Measurements from ENCODE around the gene MRNIP. TPM values are rescaled to one million over a fixed set of nuclear protein-coding genes. Genes with fewer than 3 reads are reported as not detected.

The MRNIP gene
- polyA plus RNA-seq, 2 of the 4 experiments (the other 2 are of a cell fraction): 21.4 to 29.7 TPM

DNA sequence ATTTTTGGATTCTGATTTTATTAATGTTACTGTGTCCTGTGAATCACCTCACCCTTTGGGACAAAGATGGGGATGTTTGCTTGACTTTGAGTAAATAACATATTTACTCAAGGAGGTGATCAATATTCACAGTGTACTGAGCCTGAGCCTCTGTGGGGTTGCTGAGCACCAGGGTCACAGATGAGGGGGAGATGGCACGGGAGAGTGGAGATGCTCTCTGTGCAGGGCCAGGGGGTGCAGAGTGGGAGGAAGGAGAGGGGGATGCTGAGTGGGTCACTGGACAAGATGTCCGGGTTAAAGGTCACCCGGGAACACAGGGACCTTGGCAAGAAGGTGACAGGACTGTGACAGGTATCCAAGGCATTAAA, 33.9 kb downstream of the MRNIP start:
- ATAC-seq (no peak), FAIRE-seq (no peak), DNase-seq (ENCODE audit: low read depth in 1 of 2, low spot score in 1 of 2) (no peak)
- peak overlapping the region; percentile 81 for H3K4me3 ChIP-seq
- peak overlapping the region in 1 of 2 experiments; percentile 98; a peak in 3 of 6 replicates for H3K27ac ChIP-seq
- H3K4me1 ChIP-seq: peaks cover 78% of the 10 kb centered on the region
- peak; percentile 79; the same call in 1 of the 2 replicates for TF ChIP-seq HOXA7 (CRISPR knock-in tag; IDR thresholded peaks at IDR 0.05)
- TF ChIP-seq FOSB (CRISPR knock-in tag; IDR thresholded peaks at IDR 0.05): peak; percentile 82
- no peak for TF ChIP-seq KDM5A (IDR thresholded peaks at IDR 0.05)
- TF ChIP-seq TFCP2L1 (CRISPR knock-in tag; IDR thresholded peaks at IDR 0.05): peak; percentile 17; the same call in 1 of the 2 replicates
- no peak for TF ChIP-seq SMC3 (IDR thresholded peaks at IDR 0.05)
- no peak for TF ChIP-seq POLR2A (IDR thresholded peaks at IDR 0.05; ENCODE audit: low read length)
- 0 out of 2 replicates have a peak, but pooled peaks have one; percentile 20 for TF ChIP-seq RARB (CRISPR knock-in tag; IDR thresholded peaks at IDR 0.05)
- POLR2A ChIA-PET: interaction anchor here (1.0 to 1.3 kb wide), 2 partner anchors 11 to 13 kb away, joined by 3 read pairs; no protein-coding TSS in a partner anchor
- 53% methylated on average over 3 of the region's 3 CpGs for WGBS (ENCODE audit: missing lambda C conversion rate)
- H3K4me2 ChIP-seq: peak overlapping the region; percentile 96
- CTCF ChIA-PET: interaction anchor here (1.0 to 11.6 kb wide), 4 partner anchors 11 to 23 kb away, joined by 3 to 86 read pairs (median 4); no protein-coding TSS in a partner anchor
- no peaks in the 10 kb centered on the region for H3K9me3 ChIP-seq

DNA sequence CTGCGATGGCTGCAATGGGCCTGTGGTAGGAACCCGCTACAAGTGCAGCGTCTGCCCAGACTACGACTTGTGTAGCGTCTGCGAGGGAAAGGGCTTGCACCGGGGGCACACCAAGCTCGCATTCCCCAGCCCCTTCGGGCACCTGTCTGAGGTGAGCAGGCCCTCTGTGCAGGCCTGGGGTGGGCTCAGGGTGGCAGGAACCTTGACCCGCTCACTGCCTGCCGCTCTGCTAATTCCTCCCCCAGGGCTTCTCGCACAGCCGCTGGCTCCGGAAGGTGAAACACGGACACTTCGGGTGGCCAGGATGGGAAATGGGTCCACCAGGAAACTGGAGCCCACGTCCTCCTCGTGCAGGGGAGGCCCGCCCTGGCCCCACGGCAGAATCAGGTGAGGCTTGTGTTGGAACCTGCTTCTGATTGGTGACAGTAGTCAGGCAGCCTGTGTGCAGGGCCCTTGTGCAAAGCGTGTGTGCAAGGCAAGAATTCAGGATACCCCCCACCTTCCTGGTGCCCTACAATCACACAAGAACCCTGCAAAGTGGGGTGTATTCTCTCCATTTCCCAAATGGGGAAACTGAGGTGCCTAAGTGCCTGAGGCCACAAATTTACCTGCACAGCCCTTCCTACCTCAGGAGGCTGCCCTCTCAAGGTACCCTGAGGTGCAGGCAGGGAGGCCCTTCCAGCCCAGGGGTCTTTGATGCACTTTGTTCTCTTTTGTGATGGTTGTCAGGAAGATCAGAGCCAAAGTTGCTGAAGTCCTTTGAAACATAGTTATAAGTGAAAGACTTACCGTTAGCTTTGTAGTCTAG, 34.5 kb downstream of the MRNIP start:
- ChIA-PET POLR2A (interaction anchor here (1.3 kb wide), 1 partner anchor 13 kb away, joined by 3 read pairs; no protein-coding TSS in a partner anchor), CTCF (interaction anchor here (1.0 to 11.6 kb wide), 3 partner anchors 14 to 23 kb away, joined by 3 to 86 read pairs (median 4); no protein-coding TSS in a partner anchor)
- DNase-seq (ENCODE audit: low read depth in 1 of 2, low spot score in 1 of 2): no peak
- peak overlapping the region; percentile 81 for H3K4me3 ChIP-seq
- no peak for FAIRE-seq
- H3K27ac ChIP-seq: peak overlapping the region in 1 of 2 experiments; percentile 98; a peak in 4 of 6 replicates
- H3K4me2 ChIP-seq: peak overlapping the region; percentile 96
- WGBS (ENCODE audit: missing lambda C conversion rate): 61% methylated on average over 11 of the region's 22 CpGs
- no peaks in the 10 kb centered on the region for H3K9me3 ChIP-seq
- peaks cover 78% of the 10 kb centered on the region for H3K4me1 ChIP-seq
- TF ChIP-seq MYC (IDR thresholded peaks at IDR 0.05; ENCODE audit: borderline replicate concordance, low read length) (no peak), POLR2A (IDR thresholded peaks at IDR 0.05; ENCODE audit: low read length) (0 out of 2 replicates have a peak, but pooled peaks have one; percentile 15), JUNB (IDR thresholded peaks at IDR 0.05) (no peak), FOSB (CRISPR knock-in tag; IDR thresholded peaks at IDR 0.05) (no peak), NR3C1 (IDR thresholded peaks at IDR 0.05) (no peak), HOXA7 (CRISPR knock-in tag; IDR thresholded peaks at IDR 0.05) (peak; percentile 3; the same call in 1 of the 2 replicates), ZSCAN20 (CRISPR knock-in tag; IDR thresholded peaks at IDR 0.05) (no peak), JUN (IDR thresholded peaks at IDR 0.05) (0 out of 5 replicates have a peak, but pooled peaks of 1 of the 2 experiments have one; percentile 14), RARB (CRISPR knock-in tag; IDR thresholded peaks at IDR 0.05) (no peak), HEYL (CRISPR knock-in tag; IDR thresholded peaks at IDR 0.05) (no peak)
- TF ChIP-seq, protein P1, sequence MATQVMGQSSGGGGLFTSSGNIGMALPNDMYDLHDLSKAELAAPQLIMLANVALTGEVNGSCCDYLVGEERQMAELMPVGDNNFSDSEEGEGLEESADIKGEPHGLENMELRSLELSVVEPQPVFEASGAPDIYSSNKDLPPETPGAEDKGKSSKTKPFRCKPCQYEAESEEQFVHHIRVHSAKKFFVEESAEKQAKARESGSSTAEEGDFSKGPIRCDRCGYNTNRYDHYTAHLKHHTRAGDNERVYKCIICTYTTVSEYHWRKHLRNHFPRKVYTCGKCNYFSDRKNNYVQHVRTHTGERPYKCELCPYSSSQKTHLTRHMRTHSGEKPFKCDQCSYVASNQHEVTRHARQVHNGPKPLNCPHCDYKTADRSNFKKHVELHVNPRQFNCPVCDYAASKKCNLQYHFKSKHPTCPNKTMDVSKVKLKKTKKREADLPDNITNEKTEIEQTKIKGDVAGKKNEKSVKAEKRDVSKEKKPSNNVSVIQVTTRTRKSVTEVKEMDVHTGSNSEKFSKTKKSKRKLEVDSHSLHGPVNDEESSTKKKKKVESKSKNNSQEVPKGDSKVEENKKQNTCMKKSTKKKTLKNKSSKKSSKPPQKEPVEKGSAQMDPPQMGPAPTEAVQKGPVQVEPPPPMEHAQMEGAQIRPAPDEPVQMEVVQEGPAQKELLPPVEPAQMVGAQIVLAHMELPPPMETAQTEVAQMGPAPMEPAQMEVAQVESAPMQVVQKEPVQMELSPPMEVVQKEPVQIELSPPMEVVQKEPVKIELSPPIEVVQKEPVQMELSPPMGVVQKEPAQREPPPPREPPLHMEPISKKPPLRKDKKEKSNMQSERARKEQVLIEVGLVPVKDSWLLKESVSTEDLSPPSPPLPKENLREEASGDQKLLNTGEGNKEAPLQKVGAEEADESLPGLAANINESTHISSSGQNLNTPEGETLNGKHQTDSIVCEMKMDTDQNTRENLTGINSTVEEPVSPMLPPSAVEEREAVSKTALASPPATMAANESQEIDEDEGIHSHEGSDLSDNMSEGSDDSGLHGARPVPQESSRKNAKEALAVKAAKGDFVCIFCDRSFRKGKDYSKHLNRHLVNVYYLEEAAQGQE (IDR thresholded peaks at IDR 0.05): no peak
- TF ChIP-seq, protein P2, sequence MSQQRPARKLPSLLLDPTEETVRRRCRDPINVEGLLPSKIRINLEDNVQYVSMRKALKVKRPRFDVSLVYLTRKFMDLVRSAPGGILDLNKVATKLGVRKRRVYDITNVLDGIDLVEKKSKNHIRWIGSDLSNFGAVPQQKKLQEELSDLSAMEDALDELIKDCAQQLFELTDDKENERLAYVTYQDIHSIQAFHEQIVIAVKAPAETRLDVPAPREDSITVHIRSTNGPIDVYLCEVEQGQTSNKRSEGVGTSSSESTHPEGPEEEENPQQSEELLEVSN (IDR thresholded peaks at IDR 0.05; ENCODE audit: borderline replicate concordance, low read depth): no peak
- no peak for ATAC-seq

DNA sequence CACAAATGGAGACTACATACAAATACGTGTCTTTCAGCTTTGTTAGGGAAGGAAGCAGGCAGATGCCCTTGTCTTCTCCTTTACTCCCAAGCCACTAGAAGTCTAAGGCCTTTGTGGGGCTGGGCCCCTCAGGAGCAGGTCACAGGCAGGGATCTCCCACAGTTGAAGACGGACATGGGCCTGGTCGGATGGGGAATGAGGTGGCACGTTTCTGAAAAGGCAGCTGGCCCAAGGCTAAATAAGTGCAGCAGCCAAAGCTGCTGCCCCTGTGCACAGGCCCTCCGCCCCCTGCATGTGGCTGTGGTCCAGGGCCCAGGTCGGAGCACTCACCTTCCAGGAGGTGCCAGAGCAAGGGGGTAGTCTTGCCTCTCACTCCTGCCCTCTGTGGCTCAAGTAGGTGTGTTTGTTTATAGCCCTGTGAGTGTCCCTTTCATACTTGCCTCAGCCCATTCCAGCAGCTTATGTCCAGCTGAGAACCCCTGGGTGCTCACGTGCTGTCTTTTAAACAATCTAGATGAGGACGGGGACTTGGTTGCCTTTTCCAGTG, 36.1 kb downstream of the MRNIP start:
- H3K4me1 ChIP-seq: peaks cover 79% of the 10 kb centered on the region
- DNase-seq (ENCODE audit: low read depth in 1 of 2, low spot score in 1 of 2) (no peak), FAIRE-seq (no peak), ATAC-seq (no peak)
- peak overlapping the region; percentile 95 to 98 for H3K27ac ChIP-seq
- peak overlapping the region; percentile 96 for H3K4me2 ChIP-seq
- ChIA-PET POLR2A (interaction anchor here (0.6 to 1.3 kb wide), 5 partner anchors 8 to 262 kb away, joined by 3 to 6 read pairs (median 4); no protein-coding TSS in a partner anchor), CTCF (interaction anchor here (1.4 to 4.8 kb wide), 4 partner anchors 10 to 86 kb away, joined by 5 to 27 read pairs (median 6); partner anchors contain the start of gene TBC1D9B)
- H3K4me3 ChIP-seq: peak overlapping the region; percentile 81
- TF ChIP-seq CHD2 (IDR thresholded peaks at IDR 0.05; ENCODE audit: low read length, partially characterized antibody) (peak; percentile 14), FOSB (CRISPR knock-in tag; IDR thresholded peaks at IDR 0.05) (peak; percentile 5; the same call in 1 of the 2 replicates), MYC (IDR thresholded peaks at IDR 0.05; ENCODE audit: borderline replicate concordance, low read length) (no peak), ESRRA (IDR thresholded peaks at IDR 0.05; ENCODE audit: borderline replicate concordance, low read length) (no peak), POLR2AphosphoS2 (conservative IDR thresholded peaks at IDR 0.05; ENCODE audit: low read length) (peak; percentile 92), CEBPB (IDR thresholded peaks at IDR 0.05) (no peak), FOXS1 (CRISPR knock-in tag; IDR thresholded peaks at IDR 0.05) (no peak), JUN (IDR thresholded peaks at IDR 0.05) (peak in 1 of 2 experiments; percentile 29; a peak in 3 of 5 replicates), POLR2A (IDR thresholded peaks at IDR 0.05; ENCODE audit: low read length) (0 out of 2 replicates have a peak, but pooled peaks have one; percentile 21)
- TF ChIP-seq, protein P3, sequence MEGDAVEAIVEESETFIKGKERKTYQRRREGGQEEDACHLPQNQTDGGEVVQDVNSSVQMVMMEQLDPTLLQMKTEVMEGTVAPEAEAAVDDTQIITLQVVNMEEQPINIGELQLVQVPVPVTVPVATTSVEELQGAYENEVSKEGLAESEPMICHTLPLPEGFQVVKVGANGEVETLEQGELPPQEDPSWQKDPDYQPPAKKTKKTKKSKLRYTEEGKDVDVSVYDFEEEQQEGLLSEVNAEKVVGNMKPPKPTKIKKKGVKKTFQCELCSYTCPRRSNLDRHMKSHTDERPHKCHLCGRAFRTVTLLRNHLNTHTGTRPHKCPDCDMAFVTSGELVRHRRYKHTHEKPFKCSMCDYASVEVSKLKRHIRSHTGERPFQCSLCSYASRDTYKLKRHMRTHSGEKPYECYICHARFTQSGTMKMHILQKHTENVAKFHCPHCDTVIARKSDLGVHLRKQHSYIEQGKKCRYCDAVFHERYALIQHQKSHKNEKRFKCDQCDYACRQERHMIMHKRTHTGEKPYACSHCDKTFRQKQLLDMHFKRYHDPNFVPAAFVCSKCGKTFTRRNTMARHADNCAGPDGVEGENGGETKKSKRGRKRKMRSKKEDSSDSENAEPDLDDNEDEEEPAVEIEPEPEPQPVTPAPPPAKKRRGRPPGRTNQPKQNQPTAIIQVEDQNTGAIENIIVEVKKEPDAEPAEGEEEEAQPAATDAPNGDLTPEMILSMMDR (IDR thresholded peaks at IDR 0.05): no peak
- H3K9me3 ChIP-seq: no peaks in the 10 kb centered on the region
- WGBS (ENCODE audit: missing lambda C conversion rate): 11% methylated on average over 8 of the region's 8 CpGs
